ENCODE measurements around the gene C11orf58. TPM values are rescaled to one million over a fixed set of nuclear protein-coding genes. Genes with fewer than 3 reads are reported as not detected.

Gene C11orf58
- total and polyA plus RNA-seq, 2 donors (not counting 1 experiment from before 2014, with no cell fraction given), result 28.8 to 125 TPM

DNA sequence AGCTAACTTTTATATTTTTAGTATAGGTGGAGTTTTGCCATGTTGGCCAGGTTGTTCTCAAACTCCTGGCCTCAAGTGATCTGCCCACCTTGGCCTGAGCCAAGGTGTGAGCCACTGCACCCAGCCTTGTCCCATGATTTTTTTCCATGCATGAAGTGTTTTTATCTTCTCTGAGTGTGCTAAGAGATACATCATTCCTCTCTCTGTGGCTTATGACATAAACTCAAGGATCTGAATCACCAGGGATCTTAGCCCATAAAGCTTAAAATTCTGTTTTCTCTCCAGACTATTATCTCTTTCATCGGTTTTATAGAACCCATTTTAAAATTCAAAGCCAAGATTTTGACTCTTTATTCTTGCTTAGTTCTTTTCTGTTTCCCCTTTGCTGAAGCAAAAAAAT lies 48.4 kb upstream of the C11orf58 start:
- Histone ChIP-seq H4K20me1 (ENCODE audit: control insufficient read depth, insufficient read depth, low read length, poor library complexity, severe bottlenecking) (no peaks in the 10 kb centered on the region), H3K36me3 (replicated peaks in 1 of 2; ENCODE audit: control extremely low read depth in 1 of 2, control insufficient read depth in 1 of 2, extremely low read depth in 1 of 2, insufficient read depth in 2 of 2, low read length in 1 of 2) (no peaks in the 10 kb centered on the region), H3K4me3 (ENCODE audit: control extremely low read depth in 1 of 5, extremely low read depth in 1 of 5, insufficient read depth in 1 of 5, low read depth in 2 of 5, low read length in 4 of 5) (no peak overlapping the region), H3K79me2 (ENCODE audit: control insufficient read depth, insufficient read depth, low read length) (no peaks in the 10 kb centered on the region), H3K27ac (ENCODE audit: low read length in 2 of 2) (no peak overlapping the region), H3K27me3 (replicated peaks in 1 of 4; ENCODE audit: control extremely low read depth in 1 of 4, control insufficient read depth in 3 of 4, insufficient read depth in 4 of 4, low read length in 3 of 4) (no peaks in the 10 kb centered on the region), H3K9ac (ENCODE audit: low read length) (no peak overlapping the region), H2AFZ (ENCODE audit: insufficient read depth, low read depth, low read length, poor library complexity, severe bottlenecking) (no peak overlapping the region), H3K9me3 (ENCODE audit: control extremely low read depth in 1 of 3, control insufficient read depth in 2 of 3, insufficient read depth in 1 of 3, low read length in 2 of 3) (peaks cover 0 to 1% (median 0%) of the 10 kb centered on the region in 3 donors), H3K4me2 (replicated peaks; ENCODE audit: low read depth, low read length, poor library complexity, severe bottlenecking) (no peak overlapping the region), H3K4me1 (ENCODE audit: control insufficient read depth in 2 of 2, insufficient read depth in 2 of 2, low read length in 2 of 2) (no peaks in the 10 kb centered on the region)
- ChIA-PET CTCF (no interaction called here), POLR2A (no interaction called here)
- intact Hi-C loops (cut with micrococcal nuclease), result no loop called here
- H3K4me1 Mint-ChIP-seq, result no peaks in the 10 kb centered on the region
- H3K27me3 Mint-ChIP-seq, result peaks cover 17% of the 10 kb centered on the region
- H3K9me3 Mint-ChIP-seq (ENCODE audit: insufficient read depth), result no peaks in the 10 kb centered on the region
- no peak for TF ChIP-seq EZH2 (IDR thresholded peaks at IDR 0.05; ENCODE audit: borderline replicate concordance, insufficient read depth, low read depth, low read length, poor library complexity, severe bottlenecking)
- H3K27ac Mint-ChIP-seq, result no peak overlapping the region
- no peak overlapping the region for H3K4me3 Mint-ChIP-seq
- no CpG with 5 or more reads among the region's 1 CpG for WGBS (ENCODE audit: insufficient coverage)
- ATAC-seq (ENCODE audit: low read depth) (no peak), DNase-seq (no peak)

DNA sequence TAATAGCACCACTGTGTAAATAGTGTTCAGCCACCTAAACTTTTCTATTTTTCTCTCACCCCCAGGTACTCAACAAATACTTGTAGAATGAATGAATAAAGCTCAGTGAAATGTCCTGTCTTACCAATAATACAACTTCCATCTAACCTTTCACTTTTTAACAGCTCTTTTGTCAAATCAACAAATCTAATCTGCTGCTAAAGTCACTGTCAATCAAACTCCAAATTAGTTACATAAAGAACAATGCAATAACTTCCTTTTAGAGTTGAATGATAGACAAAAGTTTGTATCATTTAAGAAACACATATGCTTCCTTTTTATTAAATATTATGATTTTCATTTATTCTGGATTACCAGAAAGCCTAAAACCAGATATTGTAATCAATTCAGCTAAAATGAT lies 34.7 kb upstream of the C11orf58 start:
- TF ChIP-seq, protein P1, sequence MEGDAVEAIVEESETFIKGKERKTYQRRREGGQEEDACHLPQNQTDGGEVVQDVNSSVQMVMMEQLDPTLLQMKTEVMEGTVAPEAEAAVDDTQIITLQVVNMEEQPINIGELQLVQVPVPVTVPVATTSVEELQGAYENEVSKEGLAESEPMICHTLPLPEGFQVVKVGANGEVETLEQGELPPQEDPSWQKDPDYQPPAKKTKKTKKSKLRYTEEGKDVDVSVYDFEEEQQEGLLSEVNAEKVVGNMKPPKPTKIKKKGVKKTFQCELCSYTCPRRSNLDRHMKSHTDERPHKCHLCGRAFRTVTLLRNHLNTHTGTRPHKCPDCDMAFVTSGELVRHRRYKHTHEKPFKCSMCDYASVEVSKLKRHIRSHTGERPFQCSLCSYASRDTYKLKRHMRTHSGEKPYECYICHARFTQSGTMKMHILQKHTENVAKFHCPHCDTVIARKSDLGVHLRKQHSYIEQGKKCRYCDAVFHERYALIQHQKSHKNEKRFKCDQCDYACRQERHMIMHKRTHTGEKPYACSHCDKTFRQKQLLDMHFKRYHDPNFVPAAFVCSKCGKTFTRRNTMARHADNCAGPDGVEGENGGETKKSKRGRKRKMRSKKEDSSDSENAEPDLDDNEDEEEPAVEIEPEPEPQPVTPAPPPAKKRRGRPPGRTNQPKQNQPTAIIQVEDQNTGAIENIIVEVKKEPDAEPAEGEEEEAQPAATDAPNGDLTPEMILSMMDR (IDR thresholded peaks at IDR 0.05), result no peak
- no peak for TF ChIP-seq EZH2 (IDR thresholded peaks at IDR 0.05; ENCODE audit: borderline replicate concordance, insufficient read depth, low read depth, low read length, poor library complexity, severe bottlenecking)
- H3K27ac Mint-ChIP-seq, result no peak overlapping the region
- CTCF ChIA-PET, result no interaction called here
- H3K9me3 ChIP-seq (ENCODE audit: control extremely low read depth in 1 of 3, control insufficient read depth in 2 of 3, insufficient read depth in 1 of 3, low read length in 2 of 3), result no peaks in the 10 kb centered on the region
- no peaks in the 10 kb centered on the region for H3K9me3 Mint-ChIP-seq (ENCODE audit: insufficient read depth)
- no peak overlapping the region for H3K27ac ChIP-seq (ENCODE audit: low read length in 2 of 2)
- H2AFZ ChIP-seq (ENCODE audit: insufficient read depth, low read depth, low read length, poor library complexity, severe bottlenecking), result no peak overlapping the region
- peaks cover 0 to 3% (median 0%) of the 10 kb centered on the region in 4 experiments for H3K27me3 ChIP-seq (replicated peaks in 1 of 4; ENCODE audit: control extremely low read depth in 1 of 4, control insufficient read depth in 3 of 4, insufficient read depth in 4 of 4, low read length in 3 of 4)
- H3K4me1 ChIP-seq (ENCODE audit: control insufficient read depth in 2 of 2, insufficient read depth in 2 of 2, low read length in 2 of 2), result no peaks in the 10 kb centered on the region
- no peak overlapping the region for H3K4me3 Mint-ChIP-seq
- no peaks in the 10 kb centered on the region for H3K79me2 ChIP-seq (ENCODE audit: control insufficient read depth, insufficient read depth, low read length)
- H3K4me3 ChIP-seq (ENCODE audit: control extremely low read depth in 1 of 5, extremely low read depth in 1 of 5, insufficient read depth in 1 of 5, low read depth in 2 of 5, low read length in 4 of 5), result no peak overlapping the region
- no peak for DNase-seq
- H3K4me1 Mint-ChIP-seq, result no peaks in the 10 kb centered on the region
- no peaks in the 10 kb centered on the region for H4K20me1 ChIP-seq (ENCODE audit: control insufficient read depth, insufficient read depth, low read length, poor library complexity, severe bottlenecking)
- no peak for ATAC-seq (ENCODE audit: low read depth)
- intact Hi-C loops (cut with micrococcal nuclease), result no loop called here
- H3K27me3 Mint-ChIP-seq, result peaks cover 16% of the 10 kb centered on the region
- POLR2A ChIA-PET, result no interaction called here
- no peak overlapping the region for H3K9ac ChIP-seq (ENCODE audit: low read length)
- H3K36me3 ChIP-seq (replicated peaks in 1 of 2; ENCODE audit: control extremely low read depth in 1 of 2, control insufficient read depth in 1 of 2, extremely low read depth in 1 of 2, insufficient read depth in 2 of 2, low read length in 1 of 2), result no peaks in the 10 kb centered on the region
- H3K4me2 ChIP-seq (replicated peaks; ENCODE audit: low read depth, low read length, poor library complexity, severe bottlenecking), result no peak overlapping the region
